HepG2 (cell line): ENCODE data around the gene DPM2.

Experiments
- EZH2 ChIP-seq: conservative IDR thresholded peaks from 2 replicates; pipeline ENCODE4 v1.6.1; 2012; ENCODE audit warnings: mild to moderate bottlenecking, low read depth, low read length, moderate library complexity
- MAFG ChIP-seq: sonication (generic); formaldehyde crosslinking; IDR thresholded peaks from 2 replicates; pipeline ENCODE4 v1.5.1; 2020; ENCODE audit warnings: mild to moderate bottlenecking, missing genetic modification reagents
- POLR2A ChIP-seq, 2 experiments: IDR thresholded peaks; 2 replicates each; pipeline ENCODE4 v1.6.1; 2011; ENCODE audit warnings: low read depth in 2 of 2, low read length in 2 of 2, mild to moderate bottlenecking in 1 of 2, moderate library complexity in 1 of 2; ENCODE audit not compliant: insufficient read depth in 1 of 2
- RXRA ChIP-seq: sonication (generic); formaldehyde crosslinking; IDR thresholded peaks from 2 replicates; pipeline ENCODE4 v1.5.1; 2020; ENCODE audit warnings: missing genetic modification reagents
- STAG1 ChIP-seq: sonication (generic); formaldehyde crosslinking; IDR thresholded peaks from 2 replicates; pipeline ENCODE4 v1.4.0; 2020; ENCODE audit warnings: missing genetic modification reagents

- no peak for TF ChIP-seq EZH2
- no peak for TF ChIP-seq POLR2A (IDR thresholded peaks at IDR 0.05; ENCODE audit: insufficient read depth in 1 of 2, low read depth in 2 of 2, low read length in 2 of 2)
- TF ChIP-seq STAG1 (CRISPR knock-in tag) = no peak
- no peak for TF ChIP-seq MAFG (CRISPR knock-in tag)
- TF ChIP-seq RXRA (CRISPR knock-in tag) = no peak
Observed at GRCh38 chr9:127927988-127928675, 9.5 kb downstream of the DPM2 start.
